WTC11 (cell line): ENCODE results near the gene ARMH1.

Source experiments
- AR ChIP-seq: fragments of 250-450 bp; sonication (Bioruptor Pico); IDR thresholded peaks from 2 replicates; pipeline ENCODE4 v1.9.0; 2021; ENCODE audit warnings: mild to moderate bottlenecking
- CREB1 ChIP-seq: sonication (generic); formaldehyde crosslinking; IDR thresholded peaks from 2 replicates; pipeline ENCODE4 v1.8.0; 2023; ENCODE audit warnings: mild to moderate bottlenecking, missing genetic modification reagents
- CTCF ChIP-seq: fragments of 200-600 bp; IDR thresholded peaks from 2 replicates; pipeline ENCODE4 v1.8.0; 2022; ENCODE audit warnings: antibody characterized with exemption
- ELF4 ChIP-seq: sonication (generic); formaldehyde crosslinking; IDR thresholded peaks from 2 replicates; pipeline ENCODE4 v1.8.1; 2022; ENCODE audit warnings: low read depth, mild to moderate bottlenecking, moderate library complexity, missing genetic modification reagents
- FOXJ3 ChIP-seq: sonication (generic); formaldehyde crosslinking; IDR thresholded peaks from 2 replicates; pipeline ENCODE4 v1.9.0; 2021; ENCODE audit warnings: missing genetic modification reagents, mild to moderate bottlenecking, borderline replicate concordance
- JUN ChIP-seq: sonication (generic); formaldehyde crosslinking; IDR thresholded peaks from 2 replicates; pipeline ENCODE4 v1.8.0; 2023; ENCODE audit warnings: mild to moderate bottlenecking, missing genetic modification reagents
- MAX ChIP-seq: sonication (generic); formaldehyde crosslinking; IDR thresholded peaks from 2 replicates; pipeline ENCODE4 v1.8.0; 2022; ENCODE audit warnings: mild to moderate bottlenecking, missing genetic modification reagents
- ZBTB21 ChIP-seq: sonication (generic); formaldehyde crosslinking; IDR thresholded peaks from 2 replicates; pipeline ENCODE4 v1.8.1; 2023; ENCODE audit warnings: mild to moderate bottlenecking, missing genetic modification reagents, borderline replicate concordance
- ZNF232 ChIP-seq: sonication (generic); formaldehyde crosslinking; IDR thresholded peaks from 2 replicates; pipeline ENCODE4 v1.8.0; 2022; ENCODE audit warnings: mild to moderate bottlenecking, missing genetic modification reagents
- TF ChIP-seq, protein P1 (sequence below): sonication (generic); formaldehyde crosslinking; IDR thresholded peaks from 2 replicates; pipeline ENCODE4 v1.8.0; 2022; ENCODE audit warnings: mild to moderate bottlenecking, missing genetic modification reagents
- TF ChIP-seq, protein P2 (sequence below): sonication (generic); formaldehyde crosslinking; IDR thresholded peaks from 2 replicates; pipeline ENCODE4 v1.8.1; 2023; ENCODE audit warnings: mild to moderate bottlenecking, moderate library complexity, missing genetic modification reagents
- TF ChIP-seq, protein P3 (sequence below): sonication (generic); formaldehyde crosslinking; IDR thresholded peaks from 2 replicates; pipeline ENCODE4 v1.8.1; 2022; ENCODE audit warnings: low read depth, mild to moderate bottlenecking, moderate library complexity, missing genetic modification reagents, borderline replicate concordance

- TF ChIP-seq CTCF: no peak
- TF ChIP-seq ELF4: no peak
- TF ChIP-seq, protein P1, sequence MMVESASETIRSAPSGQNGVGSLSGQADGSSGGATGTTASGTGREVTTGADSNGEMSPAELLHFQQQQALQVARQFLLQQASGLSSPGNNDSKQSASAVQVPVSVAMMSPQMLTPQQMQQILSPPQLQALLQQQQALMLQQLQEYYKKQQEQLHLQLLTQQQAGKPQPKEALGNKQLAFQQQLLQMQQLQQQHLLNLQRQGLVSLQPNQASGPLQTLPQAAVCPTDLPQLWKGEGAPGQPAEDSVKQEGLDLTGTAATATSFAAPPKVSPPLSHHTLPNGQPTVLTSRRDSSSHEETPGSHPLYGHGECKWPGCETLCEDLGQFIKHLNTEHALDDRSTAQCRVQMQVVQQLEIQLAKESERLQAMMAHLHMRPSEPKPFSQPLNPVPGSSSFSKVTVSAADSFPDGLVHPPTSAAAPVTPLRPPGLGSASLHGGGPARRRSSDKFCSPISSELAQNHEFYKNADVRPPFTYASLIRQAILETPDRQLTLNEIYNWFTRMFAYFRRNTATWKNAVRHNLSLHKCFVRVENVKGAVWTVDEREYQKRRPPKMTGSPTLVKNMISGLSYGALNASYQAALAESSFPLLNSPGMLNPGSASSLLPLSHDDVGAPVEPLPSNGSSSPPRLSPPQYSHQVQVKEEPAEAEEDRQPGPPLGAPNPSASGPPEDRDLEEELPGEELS (CRISPR knock-in tag): no peak
- TF ChIP-seq, protein P2, sequence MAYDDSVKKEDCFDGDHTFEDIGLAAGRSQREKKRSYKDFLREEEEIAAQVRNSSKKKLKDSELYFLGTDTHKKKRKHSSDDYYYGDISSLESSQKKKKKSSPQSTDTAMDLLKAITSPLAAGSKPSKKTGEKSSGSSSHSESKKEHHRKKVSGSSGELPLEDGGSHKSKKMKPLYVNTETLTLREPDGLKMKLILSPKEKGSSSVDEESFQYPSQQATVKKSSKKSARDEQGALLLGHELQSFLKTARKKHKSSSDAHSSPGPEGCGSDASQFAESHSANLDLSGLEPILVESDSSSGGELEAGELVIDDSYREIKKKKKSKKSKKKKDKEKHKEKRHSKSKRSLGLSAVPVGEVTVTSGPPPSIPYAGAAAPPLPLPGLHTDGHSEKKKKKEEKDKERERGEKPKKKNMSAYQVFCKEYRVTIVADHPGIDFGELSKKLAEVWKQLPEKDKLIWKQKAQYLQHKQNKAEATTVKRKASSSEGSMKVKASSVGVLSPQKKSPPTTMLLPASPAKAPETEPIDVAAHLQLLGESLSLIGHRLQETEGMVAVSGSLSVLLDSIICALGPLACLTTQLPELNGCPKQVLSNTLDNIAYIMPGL: no peak
- TF ChIP-seq JUN (CRISPR knock-in tag): no peak
- no peak for TF ChIP-seq CREB1 (CRISPR knock-in tag)
- no peak for TF ChIP-seq AR
- no peak for TF ChIP-seq MAX (CRISPR knock-in tag)
- TF ChIP-seq FOXJ3 (CRISPR knock-in tag): no peak
- TF ChIP-seq ZNF232: no peak
- TF ChIP-seq ZBTB21 (CRISPR knock-in tag): no peak
- TF ChIP-seq, protein P3, sequence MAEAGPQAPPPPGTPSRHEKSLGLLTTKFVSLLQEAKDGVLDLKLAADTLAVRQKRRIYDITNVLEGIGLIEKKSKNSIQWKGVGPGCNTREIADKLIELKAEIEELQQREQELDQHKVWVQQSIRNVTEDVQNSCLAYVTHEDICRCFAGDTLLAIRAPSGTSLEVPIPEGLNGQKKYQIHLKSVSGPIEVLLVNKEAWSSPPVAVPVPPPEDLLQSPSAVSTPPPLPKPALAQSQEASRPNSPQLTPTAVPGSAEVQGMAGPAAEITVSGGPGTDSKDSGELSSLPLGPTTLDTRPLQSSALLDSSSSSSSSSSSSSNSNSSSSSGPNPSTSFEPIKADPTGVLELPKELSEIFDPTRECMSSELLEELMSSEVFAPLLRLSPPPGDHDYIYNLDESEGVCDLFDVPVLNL: no peak
Observed at GRCh38 chr1:44688760-44689446, 14.4 kb downstream of the ARMH1 start.
